ENCODE data around the gene CST3. TPM values are rescaled to one million over a fixed set of nuclear protein-coding genes. Genes with fewer than 3 reads are reported as not detected.
"Not testable (repeated sequence)": the region's sequence is repeated elsewhere in the genome, so short reads cannot be mapped to it uniquely, and the experiment has no call there.

The CST3 gene
- total and polyA plus RNA-seq, 2 donors, result 231 to 465 TPM

DNA sequence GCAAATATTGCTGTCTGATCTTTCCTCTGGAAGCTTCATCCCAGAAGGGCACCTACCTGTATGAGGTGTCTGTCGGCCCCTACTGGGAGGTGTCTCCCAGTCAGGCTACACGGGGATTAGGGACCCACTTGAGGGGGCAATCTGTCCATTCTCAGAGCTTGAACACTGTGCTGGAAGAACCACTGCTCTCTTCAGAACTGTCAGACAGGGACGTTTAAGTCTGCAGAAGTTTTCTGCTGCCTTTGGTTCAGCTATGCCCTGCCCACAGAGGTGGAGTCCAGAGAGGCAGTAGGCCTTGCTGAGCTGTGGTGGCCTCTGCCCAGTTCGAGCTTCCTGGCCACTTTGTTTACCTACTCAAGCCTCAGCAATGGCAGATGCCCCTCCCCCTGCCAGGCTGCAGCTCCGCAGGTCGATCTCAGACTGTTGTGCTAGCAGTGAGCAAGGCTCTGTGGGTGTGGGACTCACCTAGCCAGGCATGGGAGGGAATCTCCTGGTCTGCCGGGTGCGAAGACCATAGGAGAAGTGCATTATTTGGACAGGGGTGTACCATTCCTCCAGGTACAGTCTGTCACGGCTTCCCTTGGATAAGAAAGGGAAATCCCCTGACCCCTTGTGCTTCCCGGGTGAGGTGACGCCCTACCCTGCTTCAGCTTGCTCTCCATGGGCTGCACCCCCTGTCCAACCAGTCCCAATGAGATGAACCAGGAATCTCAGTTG is 16.9 kb downstream of the CST3 start:
- not testable (repeated sequence) for H3K27ac ChIP-seq (ENCODE audit: low read depth in 1 of 2, low read length in 1 of 2)

GRCh38 chr20:23614163-23614562 is 23.6 kb downstream of the CST3 start:
- no peaks in the 10 kb centered on the region for H3K36me3 ChIP-seq (ENCODE audit: control insufficient read depth in 2 of 2, insufficient read depth in 2 of 2, low read length in 1 of 2)
- no peak overlapping the region for H3K4me3 ChIP-seq (ENCODE audit: low read length in 2 of 2)
- no peak overlapping the region for H3K27ac ChIP-seq (ENCODE audit: low read depth in 1 of 2, low read length in 1 of 2)
- no peaks in the 10 kb centered on the region for H3K27me3 ChIP-seq (ENCODE audit: control insufficient read depth in 2 of 2, insufficient read depth in 1 of 2, low read length in 1 of 2)
- 97% methylated on average over 5 of the region's 5 CpGs for WGBS
- DNase-seq (ENCODE audit: low read depth in 6 of 9, low spot score in 9 of 9), result no peak
- H3K4me1 ChIP-seq (ENCODE audit: control insufficient read depth in 2 of 2, insufficient read depth in 2 of 2, low read length in 2 of 2), result no peaks in the 10 kb centered on the region
- no peaks in the 10 kb centered on the region for H3K9me3 ChIP-seq (ENCODE audit: control insufficient read depth in 2 of 2, insufficient read depth in 1 of 2, low read length in 1 of 2)

More for the DNA sequence above, 16.9 kb downstream of the CST3 start:
- not testable (repeated sequence) for H3K9me3 ChIP-seq (ENCODE audit: control insufficient read depth in 2 of 2, insufficient read depth in 1 of 2, low read length in 1 of 2); H3K4me3 ChIP-seq (ENCODE audit: low read length in 2 of 2); H3K4me1 ChIP-seq (ENCODE audit: control insufficient read depth in 2 of 2, insufficient read depth in 2 of 2, low read length in 2 of 2); H3K27me3 ChIP-seq (ENCODE audit: control insufficient read depth in 2 of 2, insufficient read depth in 1 of 2, low read length in 1 of 2); DNase-seq (ENCODE audit: low read depth in 6 of 9, low spot score in 9 of 9); H3K36me3 ChIP-seq (ENCODE audit: control insufficient read depth in 2 of 2, insufficient read depth in 2 of 2, low read length in 1 of 2)
- WGBS, result 94% methylated on average over 11 of the region's 11 CpGs

GRCh38 chr20:23613676-23614075 is 24.1 kb downstream of the CST3 start:
- no peak overlapping the region for H3K4me3 ChIP-seq (ENCODE audit: low read length in 2 of 2)
- H3K27ac ChIP-seq (ENCODE audit: low read depth in 1 of 2, low read length in 1 of 2), result no peak overlapping the region
- DNase-seq (ENCODE audit: low read depth in 6 of 9, low spot score in 9 of 9), result no peak
- H3K36me3 ChIP-seq (ENCODE audit: control insufficient read depth in 2 of 2, insufficient read depth in 2 of 2, low read length in 1 of 2), result no peaks in the 10 kb centered on the region
- no peaks in the 10 kb centered on the region for H3K9me3 ChIP-seq (ENCODE audit: control insufficient read depth in 2 of 2, insufficient read depth in 1 of 2, low read length in 1 of 2)
- H3K27me3 ChIP-seq (ENCODE audit: control insufficient read depth in 2 of 2, insufficient read depth in 1 of 2, low read length in 1 of 2), result no peaks in the 10 kb centered on the region
- H3K4me1 ChIP-seq (ENCODE audit: control insufficient read depth in 2 of 2, insufficient read depth in 2 of 2, low read length in 2 of 2), result no peaks in the 10 kb centered on the region

DNA sequence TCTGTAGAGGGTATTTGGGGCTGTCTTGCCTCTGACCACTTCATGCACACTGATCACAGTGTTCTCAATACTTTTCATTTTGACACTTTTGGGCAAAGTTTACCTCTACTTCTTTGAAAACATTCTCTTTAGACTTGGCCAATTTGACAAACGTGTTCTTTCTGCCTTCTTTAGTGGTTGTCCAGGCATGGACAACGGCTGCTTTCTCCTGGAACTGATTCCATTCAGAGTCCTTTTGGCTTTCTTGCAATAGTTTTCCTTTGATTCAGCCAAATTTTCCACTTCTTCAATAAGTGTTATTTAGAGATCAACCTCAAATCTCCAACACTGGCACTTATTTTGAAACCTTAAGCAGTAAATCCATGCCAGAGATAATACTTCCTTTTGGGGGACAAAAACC is 25.4 kb downstream of the CST3 start:
- Histone ChIP-seq H3K9me3 (ENCODE audit: control insufficient read depth in 2 of 2, insufficient read depth in 1 of 2, low read length in 1 of 2) (no peaks in the 10 kb centered on the region), H3K4me1 (ENCODE audit: control insufficient read depth in 2 of 2, insufficient read depth in 2 of 2, low read length in 2 of 2) (peaks cover 0 to 3% of the 10 kb centered on the region in 2 donors), H3K27me3 (ENCODE audit: control insufficient read depth in 2 of 2, insufficient read depth in 1 of 2, low read length in 1 of 2) (no peaks in the 10 kb centered on the region), H3K36me3 (ENCODE audit: control insufficient read depth in 2 of 2, insufficient read depth in 2 of 2, low read length in 1 of 2) (no peaks in the 10 kb centered on the region), H3K27ac (ENCODE audit: low read depth in 1 of 2, low read length in 1 of 2) (no peak overlapping the region), H3K4me3 (ENCODE audit: low read length in 2 of 2) (no peak overlapping the region)
- 93% methylated on average over 2 of the region's 2 CpGs for WGBS
- DNase-seq (ENCODE audit: low read depth in 6 of 9, low spot score in 9 of 9), result no peak

- no peaks in the 10 kb centered on the region for H3K9me3 ChIP-seq (ENCODE audit: control insufficient read depth in 2 of 2, insufficient read depth in 1 of 2, low read length in 1 of 2)
- H3K36me3 ChIP-seq (ENCODE audit: control insufficient read depth in 2 of 2, insufficient read depth in 2 of 2, low read length in 1 of 2), result no peaks in the 10 kb centered on the region
- 97% methylated on average over 5 of the region's 5 CpGs for WGBS
- no peak overlapping the region for H3K4me3 ChIP-seq (ENCODE audit: low read length in 2 of 2)
- DNase-seq (ENCODE audit: low read depth in 6 of 9, low spot score in 9 of 9), result no peak
- H3K4me1 ChIP-seq (ENCODE audit: control insufficient read depth in 2 of 2, insufficient read depth in 2 of 2, low read length in 2 of 2), result peaks cover 2 to 23% of the 10 kb centered on the region in 2 donors
- no peaks in the 10 kb centered on the region for H3K27me3 ChIP-seq (ENCODE audit: control insufficient read depth in 2 of 2, insufficient read depth in 1 of 2, low read length in 1 of 2)
- H3K27ac ChIP-seq (ENCODE audit: low read depth in 1 of 2, low read length in 1 of 2), result no peak overlapping the region
These were observed 28.2 kb downstream of the CST3 start for GRCh38 chr20:23609486-23610109.

DNA sequence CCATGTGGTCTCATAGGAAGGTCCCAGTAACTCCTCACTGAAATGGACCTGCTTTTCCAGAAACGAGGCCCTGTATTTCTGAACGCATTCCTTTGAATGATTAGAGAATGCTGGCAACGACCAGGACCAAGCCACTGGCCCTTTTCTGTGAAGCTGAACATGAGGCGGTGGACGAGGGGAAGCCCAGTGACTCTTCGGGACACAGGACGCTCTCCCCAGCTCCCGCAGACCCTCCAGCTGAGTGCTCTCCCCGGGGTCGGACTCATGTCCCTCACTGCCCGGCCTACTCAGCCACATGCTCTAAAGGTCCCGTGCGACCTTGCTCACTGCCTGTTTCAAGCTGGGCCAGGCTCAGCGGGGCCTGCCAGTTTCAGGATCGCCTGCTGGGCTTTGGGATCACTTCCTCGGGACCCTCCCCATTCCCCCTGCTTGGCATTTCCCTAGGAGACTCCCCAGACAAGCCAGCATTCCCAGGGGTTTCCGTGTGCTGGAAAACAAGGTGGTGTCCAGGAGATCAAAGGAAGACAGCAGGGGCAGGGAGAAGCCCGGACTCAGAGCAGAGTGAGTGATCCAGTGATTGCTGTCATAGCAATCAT is 29.4 kb downstream of the CST3 start:
- Histone ChIP-seq H3K4me3 (ENCODE audit: low read length in 2 of 2) (no peak overlapping the region), H3K4me1 (ENCODE audit: control insufficient read depth in 2 of 2, insufficient read depth in 2 of 2, low read length in 2 of 2) (peaks cover 2 to 24% of the 10 kb centered on the region in 2 donors), H3K36me3 (ENCODE audit: control insufficient read depth in 2 of 2, insufficient read depth in 2 of 2, low read length in 1 of 2) (no peaks in the 10 kb centered on the region), H3K27me3 (ENCODE audit: control insufficient read depth in 2 of 2, insufficient read depth in 1 of 2, low read length in 1 of 2) (no peaks in the 10 kb centered on the region), H3K27ac (ENCODE audit: low read depth in 1 of 2, low read length in 1 of 2) (peak overlapping the region in 1 of 2 donors; percentile 66), H3K9me3 (ENCODE audit: control insufficient read depth in 2 of 2, insufficient read depth in 1 of 2, low read length in 1 of 2) (no peaks in the 10 kb centered on the region)
- 93% methylated on average over 18 of the region's 18 CpGs for WGBS
- no peak for DNase-seq (ENCODE audit: low read depth in 6 of 9, low spot score in 9 of 9)

DNA sequence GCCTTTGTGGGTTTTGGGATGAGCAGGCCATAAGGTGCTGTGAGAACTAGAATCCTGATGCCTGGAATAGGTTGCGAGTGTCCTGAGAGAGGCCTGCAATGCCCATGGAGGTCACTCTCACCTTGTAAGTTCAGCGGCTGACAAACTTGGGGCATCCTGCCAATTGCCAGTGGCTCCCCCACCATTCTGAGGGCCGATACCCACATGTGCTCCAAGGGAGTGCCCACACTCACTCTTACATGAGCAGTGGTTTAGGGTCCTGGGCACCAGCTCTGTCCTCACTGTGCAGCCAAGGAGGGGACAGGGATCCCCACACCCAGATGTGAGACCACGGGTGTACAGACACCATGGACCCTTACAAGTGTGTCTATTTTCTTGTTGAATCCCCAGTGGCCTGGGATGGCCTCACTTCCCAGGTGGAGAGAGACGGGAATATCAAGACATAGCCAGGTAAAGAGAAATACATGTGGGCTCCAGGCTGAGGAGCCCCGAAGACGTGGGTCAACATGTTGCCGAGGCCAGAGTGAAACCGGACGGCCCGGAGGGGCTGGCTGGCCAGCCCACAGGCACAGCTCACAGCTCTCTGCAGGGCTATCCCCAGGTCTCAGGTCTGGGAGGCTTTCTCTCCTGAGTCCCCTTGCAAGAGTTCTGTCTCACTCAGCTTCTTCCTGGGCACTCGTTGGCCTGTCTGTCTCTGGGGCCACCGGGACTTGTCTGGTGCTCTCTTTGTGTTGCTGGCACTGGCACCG is 30.1 kb downstream of the CST3 start:
- WGBS, result 96% methylated on average over 14 of the region's 14 CpGs
- no peaks in the 10 kb centered on the region for H3K27me3 ChIP-seq (ENCODE audit: control insufficient read depth in 2 of 2, insufficient read depth in 1 of 2, low read length in 1 of 2)
- no peaks in the 10 kb centered on the region for H3K9me3 ChIP-seq (ENCODE audit: control insufficient read depth in 2 of 2, insufficient read depth in 1 of 2, low read length in 1 of 2)
- peaks cover 2 to 31% of the 10 kb centered on the region in 2 donors for H3K4me1 ChIP-seq (ENCODE audit: control insufficient read depth in 2 of 2, insufficient read depth in 2 of 2, low read length in 2 of 2)
- peak overlapping the region; percentile 53 to 66 for H3K27ac ChIP-seq (ENCODE audit: low read depth in 1 of 2, low read length in 1 of 2)
- no peak for DNase-seq (ENCODE audit: low read depth in 6 of 9, low spot score in 9 of 9)
- H3K36me3 ChIP-seq (ENCODE audit: control insufficient read depth in 2 of 2, insufficient read depth in 2 of 2, low read length in 1 of 2), result no peaks in the 10 kb centered on the region
- H3K4me3 ChIP-seq (ENCODE audit: low read length in 2 of 2), result no peak overlapping the region

DNA sequence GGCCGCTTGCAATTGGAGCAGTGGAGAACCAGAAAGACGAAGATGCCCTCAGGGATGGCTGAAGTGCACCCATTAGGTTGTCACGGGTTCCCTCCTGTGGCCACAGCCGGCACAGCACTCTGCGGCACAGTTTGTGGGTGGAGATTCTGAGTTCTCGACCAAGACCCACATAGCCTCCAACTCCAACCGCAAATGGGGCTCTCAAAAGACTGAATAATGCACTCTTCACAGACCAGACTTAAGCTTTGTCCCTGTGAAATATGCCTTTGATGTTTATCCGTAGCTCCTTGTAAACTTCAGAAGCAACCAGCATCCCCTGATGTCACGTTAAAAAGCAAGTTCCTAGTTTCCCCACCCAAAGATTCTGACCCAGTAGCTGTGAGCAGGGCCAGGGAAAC is 31.1 kb downstream of the CST3 start:
- peak overlapping the region; percentile 48 to 54 for H3K27ac ChIP-seq (ENCODE audit: low read depth in 1 of 2, low read length in 1 of 2)
- no peaks in the 10 kb centered on the region for H3K9me3 ChIP-seq (ENCODE audit: control insufficient read depth in 2 of 2, insufficient read depth in 1 of 2, low read length in 1 of 2)
- peaks cover 2 to 41% of the 10 kb centered on the region in 2 donors for H3K4me1 ChIP-seq (ENCODE audit: control insufficient read depth in 2 of 2, insufficient read depth in 2 of 2, low read length in 2 of 2)
- H3K27me3 ChIP-seq (ENCODE audit: control insufficient read depth in 2 of 2, insufficient read depth in 1 of 2, low read length in 1 of 2), result no peaks in the 10 kb centered on the region
- no peak overlapping the region for H3K4me3 ChIP-seq (ENCODE audit: low read length in 2 of 2)
- WGBS, result 12% methylated on average over 9 of the region's 9 CpGs
- H3K36me3 ChIP-seq (ENCODE audit: control insufficient read depth in 2 of 2, insufficient read depth in 2 of 2, low read length in 1 of 2), result no peaks in the 10 kb centered on the region
- DNase-seq (ENCODE audit: low read depth in 6 of 9, low spot score in 9 of 9), result peak; percentile 36 to 80 (median 63)
